ENCODE data around the gene SMIM33. TPM values are rescaled to one million over a fixed set of nuclear protein-coding genes. Genes with fewer than 3 reads are reported as not detected.

SMIM33 gene
- total and polyA plus RNA-seq, 2 of the 13 experiments (the other 11 are each of a cell fraction or from before 2014, with no cell fraction given), result not detected

DNA sequence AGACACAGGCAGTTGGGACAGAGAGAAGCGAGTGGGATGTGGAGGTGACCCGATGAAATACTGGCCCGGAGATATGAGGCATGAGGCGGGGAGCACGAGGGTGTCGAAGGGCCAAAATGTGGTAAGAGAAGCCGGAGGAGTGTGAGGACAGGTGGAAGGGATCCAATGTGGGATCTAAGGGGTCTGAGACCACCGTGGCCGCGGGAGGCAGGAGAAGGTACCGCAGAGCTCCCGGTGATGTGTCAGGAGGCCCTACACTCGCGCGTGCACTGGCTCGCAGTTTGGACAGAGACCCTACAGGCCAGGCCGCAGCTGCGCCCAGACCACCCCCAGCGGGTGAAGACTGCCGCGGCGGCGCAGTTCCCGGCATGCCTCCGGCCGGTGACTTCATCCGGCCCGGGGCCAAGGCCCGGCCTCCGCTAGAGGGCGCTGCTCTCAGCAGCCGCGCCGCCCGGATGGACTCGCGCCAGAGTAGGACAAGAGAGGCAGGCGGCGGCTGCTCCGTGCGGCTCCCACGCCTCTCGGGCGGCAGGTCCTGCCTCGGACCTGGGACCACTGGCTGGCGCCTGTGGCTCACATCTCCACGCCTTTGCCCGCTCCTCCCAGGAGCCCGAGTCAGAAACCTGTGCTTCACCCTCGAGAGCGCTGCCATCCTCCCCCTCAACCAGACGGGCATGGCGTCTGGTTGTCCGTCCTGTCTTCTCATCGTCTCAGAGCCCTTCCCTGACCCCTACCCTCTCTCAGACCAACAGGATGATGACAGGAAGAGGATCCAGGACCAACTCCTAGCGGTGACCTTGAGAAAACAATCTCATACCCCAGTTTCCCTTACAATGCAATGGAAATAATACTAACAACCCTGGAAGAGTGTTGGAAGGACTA is 47.1 kb downstream of the SMIM33 start (continued):
- TF ChIP-seq SNRNP70 (IDR thresholded peaks at IDR 0.05; ENCODE audit: low read depth, low read length) (no peak), SALL1 (CRISPR knock-in tag; IDR thresholded peaks at IDR 0.05) (peak; percentile 94), TCF12 (IDR thresholded peaks at IDR 0.05) (no peak), TCF12 (CRISPR knock-in tag; IDR thresholded peaks at IDR 0.05) (peak; percentile 90), ZNF850 (CRISPR knock-in tag; conservative IDR thresholded peaks at IDR 0.05) (no peak), HNRNPUL1 (IDR thresholded peaks at IDR 0.05; ENCODE audit: low read depth, low read length) (no peak), FOXK2 (IDR thresholded peaks at IDR 0.05) (no peak), TARDBP (CRISPR knock-in tag; IDR thresholded peaks at IDR 0.05) (peak; percentile 79), AHR (CRISPR knock-in tag; IDR thresholded peaks at IDR 0.05) (peak; percentile 76; the same call in 1 of the 2 replicates), ZNF772 (CRISPR knock-in tag; IDR thresholded peaks at IDR 0.05) (peak; percentile 88), ZNF713 (CRISPR knock-in tag; IDR thresholded peaks at IDR 0.05) (no peak), ZNF441 (CRISPR knock-in tag; IDR thresholded peaks at IDR 0.05; ENCODE audit: borderline replicate concordance) (no peak), MIER2 (CRISPR knock-in tag; IDR thresholded peaks at IDR 0.05) (no peak), KLF13 (CRISPR knock-in tag; IDR thresholded peaks at IDR 0.05) (no peak), SAFB2 (CRISPR knock-in tag; IDR thresholded peaks at IDR 0.05; ENCODE audit: borderline replicate concordance, low read depth) (peak; percentile 72), GTF3A (CRISPR knock-in tag; conservative IDR thresholded peaks at IDR 0.05) (no peak), ARNT (IDR thresholded peaks at IDR 0.05) (no peak), HMG20A (CRISPR knock-in tag; IDR thresholded peaks at IDR 0.05; ENCODE audit: borderline replicate concordance) (no peak; the same call in 1 of the 2 replicates)
- TF ChIP-seq, protein P1, sequence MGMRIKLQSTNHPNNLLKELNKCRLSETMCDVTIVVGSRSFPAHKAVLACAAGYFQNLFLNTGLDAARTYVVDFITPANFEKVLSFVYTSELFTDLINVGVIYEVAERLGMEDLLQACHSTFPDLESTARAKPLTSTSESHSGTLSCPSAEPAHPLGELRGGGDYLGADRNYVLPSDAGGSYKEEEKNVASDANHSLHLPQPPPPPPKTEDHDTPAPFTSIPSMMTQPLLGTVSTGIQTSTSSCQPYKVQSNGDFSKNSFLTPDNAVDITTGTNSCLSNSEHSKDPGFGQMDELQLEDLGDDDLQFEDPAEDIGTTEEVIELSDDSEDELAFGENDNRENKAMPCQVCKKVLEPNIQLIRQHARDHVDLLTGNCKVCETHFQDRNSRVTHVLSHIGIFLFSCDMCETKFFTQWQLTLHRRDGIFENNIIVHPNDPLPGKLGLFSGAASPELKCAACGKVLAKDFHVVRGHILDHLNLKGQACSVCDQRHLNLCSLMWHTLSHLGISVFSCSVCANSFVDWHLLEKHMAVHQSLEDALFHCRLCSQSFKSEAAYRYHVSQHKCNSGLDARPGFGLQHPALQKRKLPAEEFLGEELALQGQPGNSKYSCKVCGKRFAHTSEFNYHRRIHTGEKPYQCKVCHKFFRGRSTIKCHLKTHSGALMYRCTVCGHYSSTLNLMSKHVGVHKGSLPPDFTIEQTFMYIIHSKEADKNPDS (CRISPR knock-in tag; IDR thresholded peaks at IDR 0.05), result no peak
- TF ChIP-seq, protein P2, sequence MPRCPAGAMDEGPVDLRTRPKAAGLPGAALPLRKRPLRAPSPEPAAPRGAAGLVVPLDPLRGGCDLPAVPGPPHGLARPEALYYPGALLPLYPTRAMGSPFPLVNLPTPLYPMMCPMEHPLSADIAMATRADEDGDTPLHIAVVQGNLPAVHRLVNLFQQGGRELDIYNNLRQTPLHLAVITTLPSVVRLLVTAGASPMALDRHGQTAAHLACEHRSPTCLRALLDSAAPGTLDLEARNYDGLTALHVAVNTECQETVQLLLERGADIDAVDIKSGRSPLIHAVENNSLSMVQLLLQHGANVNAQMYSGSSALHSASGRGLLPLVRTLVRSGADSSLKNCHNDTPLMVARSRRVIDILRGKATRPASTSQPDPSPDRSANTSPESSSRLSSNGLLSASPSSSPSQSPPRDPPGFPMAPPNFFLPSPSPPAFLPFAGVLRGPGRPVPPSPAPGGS (CRISPR knock-in tag; IDR thresholded peaks at IDR 0.05), result no peak
- TF ChIP-seq, protein P3, sequence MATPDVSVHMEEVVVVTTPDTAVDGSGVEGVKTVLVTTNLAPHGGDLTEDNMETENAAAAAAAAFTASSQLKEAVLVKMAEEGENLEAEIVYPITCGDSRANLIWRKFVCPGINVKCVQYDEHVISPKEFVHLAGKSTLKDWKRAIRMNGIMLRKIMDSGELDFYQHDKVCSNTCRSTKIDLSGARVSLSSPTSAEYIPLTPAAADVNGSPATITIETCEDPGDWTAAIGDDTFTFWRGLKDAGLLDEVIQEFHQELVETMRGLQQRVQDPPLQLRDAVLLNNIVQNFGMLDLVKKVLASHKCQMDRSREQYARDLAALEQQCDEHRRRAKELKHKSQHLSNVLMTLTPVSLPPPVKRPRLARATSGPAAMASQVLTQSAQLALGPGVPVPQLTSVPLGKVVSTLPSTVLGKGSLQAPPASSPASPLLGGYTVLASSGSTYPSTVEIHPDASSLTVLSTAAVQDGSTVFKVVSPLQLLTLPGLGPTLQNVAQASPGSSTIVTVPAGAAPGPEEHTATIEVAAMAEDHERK (CRISPR knock-in tag; IDR thresholded peaks at IDR 0.05; ENCODE audit: low read depth), result no peak
- TF ChIP-seq, protein P4, sequence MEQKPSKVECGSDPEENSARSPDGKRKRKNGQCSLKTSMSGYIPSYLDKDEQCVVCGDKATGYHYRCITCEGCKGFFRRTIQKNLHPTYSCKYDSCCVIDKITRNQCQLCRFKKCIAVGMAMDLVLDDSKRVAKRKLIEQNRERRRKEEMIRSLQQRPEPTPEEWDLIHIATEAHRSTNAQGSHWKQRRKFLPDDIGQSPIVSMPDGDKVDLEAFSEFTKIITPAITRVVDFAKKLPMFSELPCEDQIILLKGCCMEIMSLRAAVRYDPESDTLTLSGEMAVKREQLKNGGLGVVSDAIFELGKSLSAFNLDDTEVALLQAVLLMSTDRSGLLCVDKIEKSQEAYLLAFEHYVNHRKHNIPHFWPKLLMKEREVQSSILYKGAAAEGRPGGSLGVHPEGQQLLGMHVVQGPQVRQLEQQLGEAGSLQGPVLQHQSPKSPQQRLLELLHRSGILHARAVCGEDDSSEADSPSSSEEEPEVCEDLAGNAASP (CRISPR knock-in tag; IDR thresholded peaks at IDR 0.05; ENCODE audit: borderline replicate concordance), result peak; percentile 77; the same call in 1 of the 2 replicates
- TF ChIP-seq, protein P5, sequence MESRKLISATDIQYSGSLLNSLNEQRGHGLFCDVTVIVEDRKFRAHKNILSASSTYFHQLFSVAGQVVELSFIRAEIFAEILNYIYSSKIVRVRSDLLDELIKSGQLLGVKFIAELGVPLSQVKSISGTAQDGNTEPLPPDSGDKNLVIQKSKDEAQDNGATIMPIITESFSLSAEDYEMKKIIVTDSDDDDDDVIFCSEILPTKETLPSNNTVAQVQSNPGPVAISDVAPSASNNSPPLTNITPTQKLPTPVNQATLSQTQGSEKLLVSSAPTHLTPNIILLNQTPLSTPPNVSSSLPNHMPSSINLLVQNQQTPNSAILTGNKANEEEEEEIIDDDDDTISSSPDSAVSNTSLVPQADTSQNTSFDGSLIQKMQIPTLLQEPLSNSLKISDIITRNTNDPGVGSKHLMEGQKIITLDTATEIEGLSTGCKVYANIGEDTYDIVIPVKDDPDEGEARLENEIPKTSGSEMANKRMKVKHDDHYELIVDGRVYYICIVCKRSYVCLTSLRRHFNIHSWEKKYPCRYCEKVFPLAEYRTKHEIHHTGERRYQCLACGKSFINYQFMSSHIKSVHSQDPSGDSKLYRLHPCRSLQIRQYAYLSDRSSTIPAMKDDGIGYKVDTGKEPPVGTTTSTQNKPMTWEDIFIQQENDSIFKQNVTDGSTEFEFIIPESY (CRISPR knock-in tag; IDR thresholded peaks at IDR 0.05), result peak; percentile 77

Data from HepG2 (cell line).